Neural progenitor cell (in vitro differentiated cells): Measurements from ENCODE around the gene RASGRP4.

Experiments used
- EZH2 ChIP-seq: fragments of 200-600 bp; sonication (generic); IDR thresholded peaks from 2 replicates; pipeline ENCODE4 v1.6.1; 2017; ENCODE audit warnings: antibody characterized with exemption, mild to moderate bottlenecking, moderate library complexity
- EZH2phosphoT487 ChIP-seq: fragments of 200-600 bp; sonication (generic); IDR thresholded peaks from 2 replicates; pipeline ENCODE4 v1.6.1; 2017; ENCODE audit warnings: antibody characterized with exemption
- TF ChIP-seq, protein P1 (sequence below): fragments of 200-600 bp; sonication (generic); IDR thresholded peaks from 2 replicates; pipeline ENCODE4 v1.5.1; 2017; ENCODE audit warnings: antibody characterized with exemption, mild to moderate bottlenecking

DNA sequence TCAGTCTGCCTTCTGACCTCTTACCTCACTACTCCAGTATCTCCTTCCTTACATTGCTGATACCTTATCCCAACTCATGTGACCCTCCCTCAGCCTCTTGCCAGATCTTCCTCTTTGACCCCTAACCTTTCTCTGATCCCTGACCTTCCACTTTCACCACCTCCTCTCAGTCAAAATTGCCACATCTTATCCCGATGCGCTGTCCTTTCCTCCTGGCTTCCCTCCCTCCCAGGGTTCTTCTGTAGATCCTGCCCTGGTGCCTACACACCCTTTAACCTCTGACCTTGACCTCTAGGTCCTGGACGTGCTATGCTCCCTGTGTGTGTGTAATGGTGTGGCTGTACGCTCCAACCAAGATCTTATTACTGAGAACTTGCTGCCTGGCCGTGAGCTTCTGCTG, 31.2 kb upstream of the RASGRP4 start:
- TF ChIP-seq, protein P1, sequence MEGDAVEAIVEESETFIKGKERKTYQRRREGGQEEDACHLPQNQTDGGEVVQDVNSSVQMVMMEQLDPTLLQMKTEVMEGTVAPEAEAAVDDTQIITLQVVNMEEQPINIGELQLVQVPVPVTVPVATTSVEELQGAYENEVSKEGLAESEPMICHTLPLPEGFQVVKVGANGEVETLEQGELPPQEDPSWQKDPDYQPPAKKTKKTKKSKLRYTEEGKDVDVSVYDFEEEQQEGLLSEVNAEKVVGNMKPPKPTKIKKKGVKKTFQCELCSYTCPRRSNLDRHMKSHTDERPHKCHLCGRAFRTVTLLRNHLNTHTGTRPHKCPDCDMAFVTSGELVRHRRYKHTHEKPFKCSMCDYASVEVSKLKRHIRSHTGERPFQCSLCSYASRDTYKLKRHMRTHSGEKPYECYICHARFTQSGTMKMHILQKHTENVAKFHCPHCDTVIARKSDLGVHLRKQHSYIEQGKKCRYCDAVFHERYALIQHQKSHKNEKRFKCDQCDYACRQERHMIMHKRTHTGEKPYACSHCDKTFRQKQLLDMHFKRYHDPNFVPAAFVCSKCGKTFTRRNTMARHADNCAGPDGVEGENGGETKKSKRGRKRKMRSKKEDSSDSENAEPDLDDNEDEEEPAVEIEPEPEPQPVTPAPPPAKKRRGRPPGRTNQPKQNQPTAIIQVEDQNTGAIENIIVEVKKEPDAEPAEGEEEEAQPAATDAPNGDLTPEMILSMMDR = no peak
- no peak for TF ChIP-seq EZH2phosphoT487
- no peak for TF ChIP-seq EZH2
